Left renal pelvis (tissue), 4 donors: ENCODE data around the gene GPR152. TPM values are rescaled to one million over a fixed set of nuclear protein-coding genes. Genes with fewer than 3 reads are reported as not detected.

Source experiments
- DNase-seq, 4 donors: peaks; one replicate each; pipeline ENCODE4 v3.0.0-alpha.2; 2013; ENCODE audit warnings: low read depth in 4 of 4, low spot score in 3 of 4
- polyA plus RNA-seq, 4 donors: library from polyadenylated mRNA; unstranded; fragments of 120-200 nt; gene quantifications; one replicate each; pipeline ENCODE4 v1.2.1, GENCODE V29; 2013; ENCODE audit not compliant: insufficient read length in 4 of 4

GPR152 gene
- polyA plus RNA-seq, 4 donors, result not detected

GRCh38 chr11:67442504-67443404 is 9.8 kb downstream of the GPR152 start:
- no peak for DNase-seq

GRCh38 chr11:67441731-67442351 is 10.7 kb downstream of the GPR152 start:
- DNase-seq, result no peak

GRCh38 chr11:67441098-67441563 is 11.4 kb downstream of the GPR152 start:
- DNase-seq, result no peak

- DNase-seq, result no peak
These were observed 12.1 kb downstream of the GPR152 start for GRCh38 chr11:67440229-67441097.

GRCh38 chr11:67439321-67440228 is 13.0 kb downstream of the GPR152 start:
- DNase-seq, result no peak

GRCh38 chr11:67438158-67438902 is 14.2 kb downstream of the GPR152 start:
- DNase-seq, result no peak

GRCh38 chr11:67437809-67438157 is 14.7 kb downstream of the GPR152 start:
- DNase-seq, result no peak

GRCh38 chr11:67437082-67437808 is 15.3 kb downstream of the GPR152 start, which contains the start of gene PTPRCAP:
TSS of gene PTPRCAP (minus strand) at chr11:67437682. CDS start at chr11:67437619, 63 bp downstream.
- DNase-seq, result no peak

GRCh38 chr11:67436459-67437081 is 16.0 kb downstream of the GPR152 start:
- no peak for DNase-seq

- DNase-seq, result no peak
These were observed 16.6 kb downstream of the GPR152 start for GRCh38 chr11:67435727-67436458.

GRCh38 chr11:67435031-67435726 is 17.4 kb downstream of the GPR152 start:
- DNase-seq, result no peak

- DNase-seq, result no peak
These were observed 18.1 kb downstream of the GPR152 start for GRCh38 chr11:67434395-67434881.

GRCh38 chr11:67433536-67434394 is 18.8 kb downstream of the GPR152 start:
- DNase-seq, result no peak

GRCh38 chr11:67432655-67433349 is 19.7 kb downstream of the GPR152 start:
- DNase-seq, result no peak
